SH-SY5Y (cell line): ENCODE results near the gene ZFHX3.

Experiments
- GATA2 ChIP-seq: IDR thresholded peaks from 2 replicates; pipeline ENCODE4 v1.6.1; 2011; ENCODE audit warnings: mild to moderate bottlenecking, low read depth, low read length
- GATA3 ChIP-seq: IDR thresholded peaks from 2 replicates; pipeline ENCODE4 v1.6.1; 2011; ENCODE audit warnings: low read depth, mild to moderate bottlenecking, low read length, moderate library complexity

ZFHX3 gene

GRCh38 chr16:72793716-72794115 lies 254.2 kb downstream of the ZFHX3 start:
- no peak for TF ChIP-seq GATA2
- no peak for TF ChIP-seq GATA3

DNA sequence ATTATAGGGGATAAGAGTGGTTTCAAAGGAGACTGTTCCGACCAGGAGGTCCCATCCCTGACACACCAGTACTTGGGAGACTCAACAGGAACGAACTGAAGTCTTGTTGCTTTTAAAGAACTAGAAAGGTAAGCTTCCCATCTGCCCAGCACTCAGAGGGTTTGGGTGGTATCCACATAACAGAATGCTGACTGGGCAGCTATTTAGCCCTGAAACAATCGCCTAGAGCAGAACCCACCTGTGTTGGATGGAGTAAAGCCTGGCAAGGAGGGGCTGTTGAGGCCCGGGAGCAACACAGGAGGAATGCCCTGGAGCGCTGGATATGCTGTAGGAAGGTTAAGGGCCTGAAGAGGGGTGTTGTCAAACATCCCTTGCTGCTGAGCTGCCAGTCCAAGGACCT lies 254.9 kb downstream of the ZFHX3 start:
- TF ChIP-seq GATA3 (no peak), GATA2 (no peak)

GRCh38 chr16:72791786-72792185 lies 256.1 kb downstream of the ZFHX3 start:
- TF ChIP-seq GATA3 (no peak), GATA2 (no peak)

DNA sequence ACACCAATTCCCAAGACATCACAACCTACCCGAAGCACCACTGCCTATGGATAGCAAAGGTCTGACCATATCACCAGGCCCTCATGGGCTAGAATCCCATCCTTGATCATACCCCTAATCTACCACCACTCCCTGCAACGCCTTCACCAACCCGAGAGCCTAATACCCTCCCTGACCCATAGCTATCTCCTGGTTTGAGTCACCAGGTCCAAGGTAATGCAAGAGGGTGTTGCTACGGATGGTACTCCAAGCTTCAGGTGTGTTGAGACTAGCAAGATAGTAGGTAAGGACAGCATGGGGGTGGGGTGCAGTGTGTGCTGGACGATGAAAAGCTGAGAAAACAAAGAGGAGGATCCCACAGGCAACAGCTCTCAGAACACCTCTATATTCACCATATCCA lies 258.0 kb downstream of the ZFHX3 start:
- TF ChIP-seq GATA3: no peak
- no peak for TF ChIP-seq GATA2

- TF ChIP-seq GATA2: no peak
- no peak for TF ChIP-seq GATA3
Observed at GRCh38 chr16:72789465-72789864, 258.5 kb downstream of the ZFHX3 start.

- TF ChIP-seq GATA2: no peak
- TF ChIP-seq GATA3: no peak
Observed at GRCh38 chr16:72788269-72788809, 259.6 kb downstream of the ZFHX3 start.

GRCh38 chr16:72787514-72788268 lies 260.2 kb downstream of the ZFHX3 start:
- TF ChIP-seq GATA3: no peak
- TF ChIP-seq GATA2: no peak

GRCh38 chr16:72787130-72787513 lies 260.8 kb downstream of the ZFHX3 start:
- no peak for TF ChIP-seq GATA2

GRCh38 chr16:72786606-72787005 lies 261.3 kb downstream of the ZFHX3 start:
- TF ChIP-seq GATA3 (no peak), GATA2 (no peak)

GRCh38 chr16:72785886-72786285 lies 262.0 kb downstream of the ZFHX3 start:
- no peak for TF ChIP-seq GATA2
- TF ChIP-seq GATA3: no peak

- TF ChIP-seq GATA2 (no peak), GATA3 (no peak)
Observed at GRCh38 chr16:72785171-72785570, 262.8 kb downstream of the ZFHX3 start.

- TF ChIP-seq GATA3: no peak
- no peak for TF ChIP-seq GATA2
Observed at GRCh38 chr16:72783716-72784318, 264.1 kb downstream of the ZFHX3 start.

DNA sequence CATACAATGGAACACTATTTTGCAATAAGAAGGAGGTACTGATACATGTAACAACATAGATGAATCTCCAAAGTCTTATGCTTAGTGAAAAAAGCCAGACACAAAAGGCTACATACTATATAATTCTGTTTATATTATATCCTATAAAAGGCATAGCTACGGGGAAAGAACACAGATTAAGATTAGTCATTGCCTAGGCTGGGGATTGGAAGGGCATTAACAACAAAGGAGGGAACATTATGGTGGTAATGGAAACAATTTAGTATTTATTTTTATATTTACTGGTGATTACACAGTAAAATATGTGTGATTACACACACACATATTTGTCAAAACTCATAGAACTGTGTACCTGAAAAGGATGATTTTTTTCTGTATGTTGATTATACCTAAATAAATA lies 278.1 kb downstream of the ZFHX3 start:
- TF ChIP-seq GATA2: no peak
- TF ChIP-seq GATA3: no peak

- TF ChIP-seq GATA3 (no peak), GATA2 (no peak)
Observed at GRCh38 chr16:72768591-72768990, 279.3 kb downstream of the ZFHX3 start.

- no peak for TF ChIP-seq GATA2
- TF ChIP-seq GATA3: no peak
Observed at GRCh38 chr16:72766506-72766905, 281.4 kb downstream of the ZFHX3 start.

DNA sequence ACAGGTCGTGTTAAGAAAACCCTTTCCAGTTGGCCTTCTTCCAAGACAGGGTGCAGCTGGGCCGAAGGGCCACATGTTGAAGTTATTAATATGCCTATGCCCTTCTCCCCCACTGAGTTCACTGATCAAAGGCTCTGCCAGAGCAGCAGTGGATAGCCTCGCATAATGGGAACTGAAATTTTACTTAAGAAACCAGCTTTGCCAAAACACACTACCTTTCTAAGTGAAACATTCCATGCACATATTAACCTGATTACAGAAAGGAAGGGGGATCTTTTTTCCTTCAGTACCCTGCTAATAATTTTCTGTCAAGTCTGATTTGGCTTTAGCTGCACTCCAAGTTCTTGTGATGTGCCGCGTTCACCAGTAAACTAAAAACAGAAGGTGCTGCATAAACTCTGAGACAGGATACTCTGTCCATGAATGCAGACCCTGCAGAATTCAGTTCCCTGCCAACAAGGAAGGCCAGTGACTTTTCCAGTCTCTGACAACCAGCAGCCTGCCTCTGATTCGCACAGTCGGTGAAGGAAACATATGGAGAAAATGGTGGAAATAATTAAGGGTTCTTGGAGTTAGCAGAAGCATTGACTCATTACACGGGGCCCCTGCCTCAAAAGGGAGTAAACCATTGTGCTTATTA lies 283.8 kb downstream of the ZFHX3 start:
- no peak for TF ChIP-seq GATA3
- no peak for TF ChIP-seq GATA2
